ENCODE measurements around the gene PHYHIPL.

PHYHIPL gene

GRCh38 chr10:59290448-59290847 lies 114.0 kb downstream of the PHYHIPL start:
- no peak for DNase-seq

Measured in right kidney (tissue), 1 donor.